Measurements from ENCODE around the gene CHRNA4.

Gene CHRNA4

DNA sequence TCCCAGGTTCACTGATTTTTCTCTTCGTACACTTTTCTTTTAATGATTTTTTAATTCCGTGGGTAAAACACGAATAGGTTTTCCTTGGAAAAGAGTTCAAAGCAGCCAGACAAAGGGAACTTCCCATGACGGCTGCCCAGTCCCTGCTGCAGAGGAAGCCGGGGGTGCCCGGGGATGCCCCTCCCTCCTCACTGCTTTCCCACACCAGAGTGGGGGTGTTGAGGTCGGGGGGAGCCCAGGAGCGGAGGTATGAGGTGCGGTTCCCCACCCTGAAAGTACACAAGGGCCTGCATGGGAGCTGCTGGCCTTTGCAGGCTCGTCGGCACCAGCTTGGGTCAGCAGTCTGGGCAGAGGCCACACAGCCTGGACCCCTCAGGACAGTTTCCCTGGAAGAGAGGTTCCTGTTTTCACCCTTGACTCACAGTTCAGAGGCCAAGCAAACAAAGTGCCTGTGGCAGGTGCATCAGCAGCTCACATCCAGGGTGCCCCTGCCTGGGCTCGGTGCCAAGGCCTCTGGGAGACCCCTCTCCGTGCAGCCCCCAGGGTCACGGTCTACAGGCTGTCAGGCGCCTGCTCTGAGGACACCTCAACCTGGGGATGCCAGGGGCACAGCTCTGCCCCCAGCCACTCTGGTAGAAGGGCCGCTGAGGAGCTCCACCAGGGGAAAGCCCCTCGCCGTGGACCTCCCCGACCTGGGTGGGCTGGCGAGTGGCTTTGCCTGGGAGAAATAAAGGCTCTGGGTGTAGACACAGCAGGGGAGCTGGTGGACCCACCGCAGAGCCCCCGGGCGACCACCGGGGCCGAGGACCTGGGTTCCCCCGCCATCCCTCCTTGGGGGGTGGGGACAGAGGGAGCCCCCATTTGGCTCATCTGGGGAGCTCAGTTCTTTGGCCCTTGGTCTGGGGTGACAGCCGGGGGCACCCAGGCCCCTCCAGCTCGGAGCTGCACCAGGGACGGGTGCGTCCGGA, 15.4 kb upstream of the CHRNA4 start:
- no peak for DNase-seq

- no peak for DNase-seq
Measured at GRCh38 chr20:63375438-63375837, 14.3 kb upstream of the CHRNA4 start.

DNA sequence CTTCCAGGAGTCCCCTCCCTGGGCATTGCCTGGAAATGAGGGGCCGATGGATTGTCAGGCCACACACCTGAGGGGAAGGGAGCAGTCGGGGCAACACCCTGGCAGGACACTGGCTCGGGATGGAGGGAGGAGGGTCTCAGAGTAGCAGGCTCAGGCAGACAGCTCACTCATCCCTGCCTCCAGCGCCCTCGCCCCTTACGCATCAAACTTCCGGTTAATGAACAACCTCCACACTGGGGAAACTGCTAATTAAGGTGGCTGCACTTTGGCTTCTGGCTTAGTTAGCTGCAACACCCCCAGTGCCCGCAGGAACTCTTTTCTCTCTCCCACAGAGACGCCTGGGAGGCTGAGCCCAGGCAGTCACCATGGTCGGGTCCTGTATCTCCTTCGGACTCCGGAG, 13.4 kb upstream of the CHRNA4 start:
- no peak for DNase-seq

DNA sequence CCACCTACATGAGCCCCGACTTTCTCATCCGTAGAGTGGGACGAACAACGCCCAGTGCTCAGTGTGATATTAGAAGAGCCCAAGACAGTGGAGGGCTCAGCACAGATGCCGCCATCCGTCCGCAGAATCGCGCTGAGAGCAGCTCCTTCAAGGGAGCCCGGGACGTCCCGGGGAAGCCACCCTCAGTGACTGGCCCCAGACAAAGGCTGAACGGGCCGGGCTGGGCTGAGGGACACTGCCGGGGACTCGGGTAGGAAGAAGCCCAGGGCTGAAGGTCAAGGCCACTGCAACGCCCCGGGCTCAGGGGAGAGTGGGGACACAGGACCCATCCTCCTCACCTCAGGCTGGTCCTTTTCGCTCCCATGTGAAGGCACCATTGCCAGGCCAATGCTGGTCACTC, 12.8 kb upstream of the CHRNA4 start:
- no peak for DNase-seq

- DNase-seq = no peak
Measured at GRCh38 chr20:63372971-63373885, 12.1 kb upstream of the CHRNA4 start.

- DNase-seq = no peak
Measured at GRCh38 chr20:63371291-63371865, 10.2 kb upstream of the CHRNA4 start.

GRCh38 chr20:63370618-63371187, 9.6 kb upstream of the CHRNA4 start:
- DNase-seq = no peak

DNA sequence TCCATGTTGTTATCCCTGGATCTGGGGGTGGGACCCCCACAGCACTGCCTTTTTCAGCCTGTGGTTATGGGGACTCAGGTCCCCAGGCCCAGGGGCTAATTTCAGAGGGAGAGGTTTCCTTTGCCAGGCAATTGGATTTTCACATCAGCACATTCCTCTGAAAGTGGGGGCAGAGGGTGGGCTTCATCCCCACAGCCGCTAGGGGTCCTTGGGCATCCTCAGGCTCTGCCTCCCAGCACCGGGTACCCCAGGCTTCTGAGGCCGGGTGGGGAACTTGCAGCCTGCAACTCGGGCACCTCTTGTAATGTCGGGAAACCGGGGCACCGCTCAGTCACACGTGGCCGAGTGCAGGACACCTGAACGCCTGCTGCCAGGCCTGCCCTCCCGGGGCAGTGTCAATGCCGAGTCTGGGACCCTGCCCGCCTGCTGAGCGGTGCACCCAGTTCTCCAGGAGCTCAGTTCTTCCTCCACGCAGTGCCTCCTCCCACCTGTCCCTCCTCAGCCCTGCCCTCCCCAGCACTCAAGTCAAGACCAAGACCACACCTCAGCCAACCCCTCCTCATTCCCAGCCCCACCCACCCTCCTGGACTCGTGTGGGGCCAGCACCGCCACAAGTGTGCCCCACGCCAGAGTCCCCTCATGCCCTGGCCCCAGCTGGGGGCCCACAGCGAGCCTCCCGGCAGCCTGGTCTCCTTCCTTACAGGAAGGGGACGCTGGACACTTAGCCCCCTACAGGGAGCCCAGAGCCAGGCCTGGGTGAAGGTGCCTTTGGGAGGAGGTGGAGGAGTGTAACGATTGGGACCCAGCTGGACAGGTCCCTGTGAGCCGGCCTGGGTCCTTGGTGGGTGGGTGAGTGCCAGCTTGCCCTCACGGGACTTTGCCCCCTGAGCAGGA, 8.8 kb upstream of the CHRNA4 start:
- no peak for DNase-seq

- DNase-seq = no peak
Measured at GRCh38 chr20:63369024-63369530, 7.9 kb upstream of the CHRNA4 start.

GRCh38 chr20:63368151-63368550, 7.0 kb upstream of the CHRNA4 start:
- no peak for DNase-seq

DNA sequence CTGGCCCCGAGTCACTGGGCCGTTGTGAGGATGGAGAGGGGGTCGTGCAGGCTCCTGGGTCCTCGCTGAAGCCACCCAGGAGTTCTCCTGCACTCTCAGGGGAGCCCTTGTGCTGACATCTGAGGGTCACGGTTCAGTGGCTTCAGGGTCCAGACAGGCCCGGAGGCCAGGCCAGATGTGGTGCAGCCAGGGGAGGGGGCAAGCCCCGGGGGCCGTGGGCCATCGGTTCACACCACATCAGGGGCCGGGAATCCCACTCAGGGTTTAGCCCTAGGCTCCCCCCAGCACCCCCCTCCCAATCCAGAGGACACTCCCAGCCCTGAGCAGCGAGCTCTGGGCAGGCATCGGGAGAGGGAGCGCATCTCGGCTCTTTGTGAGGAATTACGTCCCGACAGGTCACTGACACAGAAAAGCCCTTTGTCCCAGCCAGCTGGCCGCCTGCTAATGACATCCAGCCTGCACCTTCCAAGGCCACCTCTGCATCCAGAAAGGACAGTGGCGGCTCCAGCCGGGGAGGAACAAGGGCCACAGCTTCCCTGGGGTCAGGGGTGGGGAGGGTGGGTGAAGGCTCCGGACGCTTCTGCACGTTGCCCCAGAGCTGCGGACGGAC, 6.4 kb upstream of the CHRNA4 start:
- DNase-seq = no peak

DNA sequence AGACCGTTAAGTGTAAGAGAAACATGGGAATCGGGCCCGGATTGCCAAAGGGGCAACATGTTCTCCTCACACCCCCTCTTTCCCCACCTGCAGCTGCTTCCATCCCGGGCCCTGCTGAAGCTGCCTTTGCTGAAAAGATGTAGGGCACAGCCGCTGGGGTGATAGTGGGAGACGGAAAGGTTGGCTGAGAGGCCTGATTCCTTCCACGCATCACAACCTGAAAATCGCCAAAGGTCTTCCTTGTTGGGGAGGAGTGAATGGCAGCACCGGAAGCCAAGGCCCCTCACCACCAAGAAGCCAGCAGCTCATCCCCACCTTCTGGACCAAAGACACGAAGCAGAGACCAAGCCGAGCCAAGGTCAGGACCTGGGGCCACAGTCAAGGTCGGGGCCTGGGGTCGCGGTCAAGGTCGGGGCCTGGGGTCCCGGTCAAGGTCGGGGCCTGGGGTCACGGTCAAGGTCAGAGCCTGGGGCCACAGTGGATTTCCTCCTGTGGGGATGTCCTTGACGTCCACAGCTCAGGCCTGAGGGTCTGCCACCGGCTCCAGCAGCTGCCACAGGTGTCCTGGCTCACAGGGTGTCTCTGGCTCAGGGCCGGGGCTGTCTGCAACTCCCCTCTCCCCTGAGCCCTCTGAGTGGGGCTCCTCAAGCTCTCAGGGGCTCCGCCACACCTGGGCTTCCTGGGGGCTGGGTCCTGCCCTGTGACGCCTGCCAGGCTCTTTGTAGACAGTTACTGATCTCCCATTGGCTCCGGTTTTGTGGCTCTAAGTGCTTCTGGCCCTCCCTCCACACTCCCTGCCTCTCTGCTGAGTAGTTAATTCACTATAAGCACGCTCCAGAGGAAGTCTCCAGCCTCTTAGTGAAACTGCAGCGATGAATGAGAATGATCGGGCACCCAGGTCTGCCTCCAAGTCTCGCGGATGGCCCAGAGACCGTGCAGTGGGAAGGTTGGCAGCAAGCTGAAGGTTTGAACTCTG, 5.5 kb upstream of the CHRNA4 start:
- DNase-seq = no peak

- no peak for DNase-seq
Measured at GRCh38 chr20:63365601-63366389, 4.6 kb upstream of the CHRNA4 start.

DNA sequence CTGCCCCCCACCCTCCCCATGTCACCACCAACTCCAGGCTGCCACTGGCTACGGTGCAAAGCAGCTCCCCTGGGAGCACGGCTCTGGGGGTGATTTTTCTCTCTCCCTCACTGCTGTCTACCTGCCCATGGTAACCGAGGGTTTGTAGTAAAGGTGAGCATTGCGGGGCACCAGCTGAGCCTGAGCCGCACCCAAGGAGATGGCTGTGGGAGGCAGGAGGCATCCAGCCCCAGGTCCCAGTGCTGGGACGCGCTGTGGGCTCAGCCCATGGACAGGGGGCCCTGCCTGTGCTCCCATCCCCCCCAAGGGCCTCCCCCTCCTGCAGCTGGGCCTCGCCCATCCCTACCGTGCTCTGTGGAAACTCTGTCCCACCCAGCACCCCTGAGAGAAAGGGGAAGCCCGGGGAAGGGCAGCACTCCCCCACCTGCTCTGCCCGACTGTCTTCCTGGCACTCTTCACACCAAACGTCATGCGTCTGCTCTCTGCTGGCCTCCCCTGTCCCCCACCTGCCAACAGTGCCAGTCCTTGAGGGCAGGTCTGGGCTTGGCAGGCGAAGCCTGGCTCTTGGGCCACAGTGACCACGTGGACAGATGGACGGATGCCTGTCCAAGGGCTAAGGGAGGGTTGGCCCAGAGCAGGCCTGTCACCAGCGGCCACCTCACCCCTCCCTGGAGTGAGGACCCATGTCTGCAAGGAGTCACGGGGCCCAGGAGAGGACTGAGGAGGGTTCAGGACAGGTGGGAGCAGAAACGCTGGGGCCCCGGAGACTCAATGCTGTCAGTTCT, 3.8 kb upstream of the CHRNA4 start:
- no peak for DNase-seq

DNA sequence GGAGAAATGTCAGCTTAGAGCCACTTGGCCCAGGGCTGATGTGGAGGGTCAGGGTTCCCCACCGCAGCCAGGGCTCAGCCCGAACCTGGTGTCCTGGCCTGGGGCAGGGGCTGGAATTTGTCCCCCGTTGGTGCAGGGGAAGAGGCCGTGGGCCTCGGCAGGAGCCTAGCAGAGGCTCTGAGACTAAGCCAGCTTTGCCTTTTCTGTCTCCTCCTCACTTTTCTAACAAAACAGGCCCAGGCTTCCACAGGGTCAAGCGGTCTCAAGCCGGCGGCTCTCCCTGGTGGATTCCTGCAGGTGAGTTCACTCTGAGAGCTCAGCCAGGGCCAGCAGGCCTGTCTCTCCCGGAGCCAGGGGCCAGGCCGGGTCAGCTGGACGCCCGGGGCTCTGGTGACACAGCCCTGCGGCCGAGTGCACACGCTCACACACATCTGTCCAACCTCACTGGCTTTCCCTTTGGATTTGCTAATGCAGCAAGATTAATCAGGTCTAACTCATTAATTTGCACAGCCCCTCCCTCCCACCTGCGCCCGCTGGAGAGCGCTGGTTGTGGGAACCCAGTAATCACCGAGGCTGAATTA, 2.9 kb upstream of the CHRNA4 start:
- no peak for DNase-seq

GRCh38 chr20:63363013-63363957, 2.1 kb upstream of the CHRNA4 start:
- DNase-seq = no peak

All from effector CD4-positive, alpha-beta T cell (primary cell).